ENCODE data around the gene GDPD5. TPM values are rescaled to one million over a fixed set of nuclear protein-coding genes. Genes with fewer than 3 reads are reported as not detected.

Gene GDPD5
- total and polyA plus RNA-seq, 8 donors = 0.58 to 57.6 (median 4.9) TPM

DNA sequence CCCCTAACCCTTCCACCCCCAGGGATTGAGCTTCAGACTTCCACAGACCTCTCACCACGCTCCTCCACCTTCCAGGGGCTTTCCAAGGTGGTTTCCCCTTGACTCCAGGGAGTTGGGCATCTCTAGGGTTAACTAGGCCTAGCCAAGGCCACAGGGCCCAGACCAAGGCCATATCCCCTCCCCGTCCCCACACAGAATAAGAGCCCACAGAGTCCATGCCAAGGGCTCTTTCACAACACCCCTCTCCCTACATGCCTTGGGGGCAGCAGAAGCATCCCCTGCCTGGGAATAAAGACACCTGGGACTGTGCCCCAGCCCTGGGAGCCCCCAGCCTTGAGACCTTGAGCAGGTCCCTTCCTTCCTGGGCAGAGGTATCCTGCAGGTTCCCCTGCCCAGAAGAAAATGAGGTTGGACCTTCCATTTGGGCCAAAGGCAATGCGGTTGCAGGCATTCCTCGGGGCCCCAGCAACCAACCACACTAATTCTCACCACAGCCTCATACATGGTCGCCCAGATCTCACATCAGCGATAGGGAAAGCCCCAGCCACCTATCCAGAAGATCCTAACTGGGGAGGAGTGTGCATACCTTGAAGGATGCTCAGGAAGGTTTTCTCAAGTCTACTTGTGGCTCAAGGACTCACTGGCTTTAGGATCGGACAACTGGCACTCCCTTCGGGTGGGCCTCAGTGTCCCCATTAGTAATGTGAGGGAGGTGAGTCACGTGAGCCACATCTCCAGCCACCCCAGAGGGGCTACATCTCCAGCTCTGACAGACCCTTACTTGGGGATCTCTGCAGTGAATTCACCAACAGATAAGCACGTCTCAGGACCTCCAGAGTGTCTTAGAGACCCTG is 1.7 kb downstream of the GDPD5 start:
- Histone ChIP-seq H3K27me3 (peaks cover 0 to 26% (median 12%) of the 10 kb centered on the region in 3 donors), H3K27ac (no peak overlapping the region), H3K9me3 (no peaks in the 10 kb centered on the region), H3K4me1 (peaks cover 17 to 27% (median 20%) of the 10 kb centered on the region in 4 donors), H3K4me3 (peak overlapping the region; percentile 61 to 80 (median 70)), H3K36me3 (no peaks in the 10 kb centered on the region)
- intact Hi-C loops (cut with DNase I; ENCODE audit: low total_unique reads) = no loop called here
- 71 to 86% (median 77%) methylated on average over 9 to 10 of the region's 10 CpGs for WGBS, 5 donors
- peak in 1 of 2 donors; percentile 43 for DNase-seq
- TF ChIP-seq, protein P1, sequence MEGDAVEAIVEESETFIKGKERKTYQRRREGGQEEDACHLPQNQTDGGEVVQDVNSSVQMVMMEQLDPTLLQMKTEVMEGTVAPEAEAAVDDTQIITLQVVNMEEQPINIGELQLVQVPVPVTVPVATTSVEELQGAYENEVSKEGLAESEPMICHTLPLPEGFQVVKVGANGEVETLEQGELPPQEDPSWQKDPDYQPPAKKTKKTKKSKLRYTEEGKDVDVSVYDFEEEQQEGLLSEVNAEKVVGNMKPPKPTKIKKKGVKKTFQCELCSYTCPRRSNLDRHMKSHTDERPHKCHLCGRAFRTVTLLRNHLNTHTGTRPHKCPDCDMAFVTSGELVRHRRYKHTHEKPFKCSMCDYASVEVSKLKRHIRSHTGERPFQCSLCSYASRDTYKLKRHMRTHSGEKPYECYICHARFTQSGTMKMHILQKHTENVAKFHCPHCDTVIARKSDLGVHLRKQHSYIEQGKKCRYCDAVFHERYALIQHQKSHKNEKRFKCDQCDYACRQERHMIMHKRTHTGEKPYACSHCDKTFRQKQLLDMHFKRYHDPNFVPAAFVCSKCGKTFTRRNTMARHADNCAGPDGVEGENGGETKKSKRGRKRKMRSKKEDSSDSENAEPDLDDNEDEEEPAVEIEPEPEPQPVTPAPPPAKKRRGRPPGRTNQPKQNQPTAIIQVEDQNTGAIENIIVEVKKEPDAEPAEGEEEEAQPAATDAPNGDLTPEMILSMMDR (IDR thresholded peaks at IDR 0.05) = no peak
- TF ChIP-seq POLR2A (IDR thresholded peaks at IDR 0.05) = no peak

DNA sequence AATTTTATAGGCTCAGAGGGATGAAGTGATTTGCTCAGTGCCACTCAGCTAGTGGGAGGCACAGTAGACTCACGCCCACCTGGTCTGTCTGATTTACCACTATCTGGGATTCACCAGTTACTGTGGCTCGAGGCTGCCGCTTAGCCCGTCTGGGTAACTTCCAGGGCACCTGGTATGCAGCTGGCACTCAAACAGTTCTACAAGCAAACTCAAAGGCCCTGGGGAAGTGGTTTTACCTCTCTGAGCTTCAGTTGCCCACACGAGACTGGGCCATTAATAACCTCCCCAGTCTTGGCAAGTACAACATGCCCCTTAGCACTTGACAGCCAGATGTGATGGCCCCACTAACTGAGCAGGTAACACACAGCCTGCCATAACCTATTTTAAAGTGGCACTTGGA is 2.6 kb downstream of the GDPD5 start:
- TF ChIP-seq POLR2A (IDR thresholded peaks at IDR 0.05) = no peak
- H3K4me1 ChIP-seq = peaks cover 17 to 27% (median 20%) of the 10 kb centered on the region in 4 donors
- H3K27ac ChIP-seq = no peak overlapping the region
- 81 to 90% (median 87%) methylated on average over 5 of the region's 5 CpGs for WGBS, 5 donors
- intact Hi-C loops (cut with DNase I; ENCODE audit: low total_unique reads) = no loop called here
- no peaks in the 10 kb centered on the region for H3K9me3 ChIP-seq
- H3K4me3 ChIP-seq = no peak overlapping the region
- H3K36me3 ChIP-seq = no peaks in the 10 kb centered on the region
- no peak for DNase-seq
- peaks cover 0 to 26% (median 12%) of the 10 kb centered on the region in 3 donors for H3K27me3 ChIP-seq

DNA sequence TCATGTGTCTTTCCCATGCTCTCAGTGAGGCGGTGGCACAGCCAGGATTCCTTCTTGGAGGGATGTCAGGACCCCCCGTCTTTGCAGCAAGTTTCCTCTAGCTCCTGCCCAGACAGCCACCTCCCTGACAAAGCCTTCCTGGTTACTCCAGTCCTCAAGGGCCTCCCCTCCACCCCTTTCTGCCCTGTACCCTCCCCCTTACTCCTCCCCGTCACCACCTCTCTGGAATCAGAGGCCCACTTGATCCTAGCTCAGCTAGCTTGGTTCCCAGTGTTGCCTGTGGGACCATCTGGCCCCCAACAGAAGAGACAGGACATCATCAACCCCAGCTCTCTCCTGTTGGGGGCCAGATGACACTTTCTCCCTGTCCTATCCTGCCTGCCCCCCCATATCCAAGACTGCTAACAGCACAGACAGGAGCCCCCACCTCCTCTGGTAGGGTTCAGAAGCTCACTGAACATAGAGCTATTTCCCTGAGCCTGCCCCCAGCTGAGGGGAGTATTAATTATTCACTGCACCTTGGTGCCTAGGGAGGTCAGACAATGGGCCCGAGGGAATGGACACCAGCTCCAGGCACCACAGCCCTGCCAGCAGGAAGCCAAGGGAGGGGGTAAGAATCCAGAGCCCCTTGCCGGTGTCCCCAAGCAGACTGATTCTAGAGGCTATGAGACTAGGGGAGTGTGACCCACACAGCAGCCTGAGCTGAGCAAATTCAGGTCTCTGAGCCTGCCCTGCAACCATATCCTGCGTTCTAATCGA is 3.3 kb downstream of the GDPD5 start:
- intact Hi-C loops (cut with DNase I; ENCODE audit: low total_unique reads) = no loop called here
- DNase-seq = no peak
- H3K36me3 ChIP-seq = no peaks in the 10 kb centered on the region
- no peaks in the 10 kb centered on the region for H3K9me3 ChIP-seq
- H3K27me3 ChIP-seq = peaks cover 0 to 26% (median 12%) of the 10 kb centered on the region in 3 donors
- 74 to 95% (median 88%) methylated on average over 5 to 7 of the region's 7 CpGs for WGBS, 5 donors
- no peak overlapping the region for H3K27ac ChIP-seq
- no peak overlapping the region for H3K4me3 ChIP-seq
- TF ChIP-seq POLR2A (IDR thresholded peaks at IDR 0.05) = no peak
- TF ChIP-seq POLR2AphosphoS5 (IDR thresholded peaks at IDR 0.05) = no peak
- TF ChIP-seq EP300 (IDR thresholded peaks at IDR 0.05) = no peak
- TF ChIP-seq, protein P1 (IDR thresholded peaks at IDR 0.05) = no peak
- H3K4me1 ChIP-seq = peaks cover 17 to 27% (median 20%) of the 10 kb centered on the region in 4 donors

DNA sequence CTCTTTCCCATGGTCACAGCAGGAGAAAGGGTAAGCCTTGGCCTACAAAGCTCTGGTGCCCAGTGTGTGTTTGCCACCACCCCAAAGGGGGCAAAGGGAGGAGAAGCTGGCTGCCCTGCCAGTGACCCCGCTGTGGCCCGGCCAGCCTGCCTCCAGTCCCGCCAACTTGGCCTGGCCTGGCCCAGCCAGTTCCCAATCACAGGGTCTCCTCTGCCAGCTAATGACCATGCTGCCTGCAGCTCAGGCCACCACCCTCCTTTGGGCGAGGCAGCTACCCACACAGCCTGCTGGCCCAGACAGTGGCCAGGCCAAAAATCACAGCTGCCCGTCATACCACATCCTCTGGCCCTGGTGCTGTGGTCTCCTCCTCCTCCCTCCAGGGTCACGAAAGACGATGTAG is 5.1 kb downstream of the GDPD5 start:
- TF ChIP-seq EP300 (IDR thresholded peaks at IDR 0.05) (no peak), POLR2A (IDR thresholded peaks at IDR 0.05) (no peak), POLR2AphosphoS5 (IDR thresholded peaks at IDR 0.05) (no peak)
- TF ChIP-seq, protein P1 (IDR thresholded peaks at IDR 0.05) = no peak
- no peaks in the 10 kb centered on the region for H3K9me3 ChIP-seq
- no peaks in the 10 kb centered on the region for H3K36me3 ChIP-seq
- peaks cover 0 to 19% (median 12%) of the 10 kb centered on the region in 3 donors for H3K27me3 ChIP-seq
- no peak overlapping the region for H3K27ac ChIP-seq
- intact Hi-C loops (cut with DNase I; ENCODE audit: low total_unique reads) = no loop called here
- 53 to 78% (median 74%) methylated on average over 2 to 7 of the region's 7 CpGs for WGBS, 5 donors
- DNase-seq = no peak
- no peak overlapping the region for H3K4me3 ChIP-seq
- peaks cover 10 to 17% (median 15%) of the 10 kb centered on the region in 4 donors for H3K4me1 ChIP-seq

Measured in stomach (tissue), 9 donors.